PFSK-1 (cell line): Measurements from ENCODE around the gene WIPF3.

Source experiments
- FOXP2 ChIP-seq: optimal IDR thresholded peaks from 2 replicates; pipeline ENCODE3; 2011; ENCODE audit warnings: borderline replicate concordance, control low read depth, inconsistent platforms; ENCODE audit not compliant: insufficient read depth; ENCODE audit errors: extremely low read length, extremely low read depth
- POLR2AphosphoS5 ChIP-seq: IDR thresholded peaks from 2 replicates; pipeline ENCODE4 v1.6.1; 2012; ENCODE audit warnings: low read depth, mild to moderate bottlenecking, control low read depth, low read length, moderate library complexity
- REST ChIP-seq, 2 experiments: IDR thresholded peaks; 2 replicates each; pipeline versions ENCODE4 v1.6.1 to v1.8.0; 2011 to 2012; ENCODE audit warnings: low read depth in 2 of 2, low read length in 2 of 2, control low read depth in 1 of 2, inconsistent platforms in 1 of 2, mild to moderate bottlenecking in 1 of 2, moderate library complexity in 1 of 2; ENCODE audit not compliant: insufficient read depth in 1 of 2
- SIN3A ChIP-seq: IDR thresholded peaks from 2 replicates; pipeline ENCODE4 v1.6.1; 2012; ENCODE audit warnings: mild to moderate bottlenecking, low read length, moderate library complexity, borderline replicate concordance; ENCODE audit not compliant: insufficient read depth
- TAF1 ChIP-seq: IDR thresholded peaks from 2 replicates; pipeline ENCODE4 v1.6.1; 2012; ENCODE audit warnings: low read length, control low read depth, borderline replicate concordance; ENCODE audit not compliant: insufficient read depth

Gene WIPF3

DNA sequence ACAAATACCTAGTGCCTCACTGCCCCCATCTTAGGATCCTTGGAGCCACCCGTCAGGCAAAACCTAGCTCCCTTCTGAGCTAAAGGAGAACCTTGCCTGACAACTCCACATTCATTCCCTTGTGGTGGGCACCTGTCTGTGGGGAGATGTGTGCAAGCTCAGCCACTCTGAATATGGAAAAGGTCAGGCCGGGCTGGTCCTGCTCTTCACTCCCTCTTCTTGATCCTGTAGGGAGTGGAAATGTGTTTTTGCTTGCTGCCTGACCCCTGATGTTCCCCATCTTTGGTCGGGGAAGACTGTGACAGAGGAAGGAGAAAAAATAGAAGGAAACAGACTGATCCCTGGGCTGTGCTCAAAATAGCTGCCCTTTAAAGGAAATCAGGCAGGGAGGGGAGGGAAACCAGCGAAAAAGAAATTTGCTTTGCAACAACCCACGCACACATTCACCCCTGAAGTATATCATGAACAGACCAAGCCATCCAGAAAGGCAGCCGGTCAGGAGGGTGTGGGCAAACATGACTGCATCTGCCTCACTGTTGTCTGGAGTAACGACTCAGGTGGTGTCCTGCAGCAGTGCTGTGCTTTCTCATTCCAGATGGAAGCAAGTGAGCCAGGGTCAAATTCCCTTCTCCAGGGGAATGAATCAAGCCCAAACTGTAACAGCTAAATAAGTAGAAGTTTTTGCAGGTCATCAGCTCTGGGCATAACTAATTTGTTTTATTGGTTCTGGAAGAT, 109.3 kb downstream of the WIPF3 start:
- TF ChIP-seq REST (IDR thresholded peaks at IDR 0.05; ENCODE audit: insufficient read depth in 1 of 2, low read depth in 2 of 2, low read length in 2 of 2) = no peak
- no peak for TF ChIP-seq TAF1
- no peak for TF ChIP-seq SIN3A
- TF ChIP-seq FOXP2 = no peak
- TF ChIP-seq POLR2AphosphoS5 = no peak

- no peak for TF ChIP-seq TAF1
- TF ChIP-seq REST (IDR thresholded peaks at IDR 0.05; ENCODE audit: insufficient read depth in 1 of 2, low read depth in 2 of 2, low read length in 2 of 2) = no peak
- no peak for TF ChIP-seq FOXP2
- TF ChIP-seq SIN3A = no peak
- TF ChIP-seq POLR2AphosphoS5 = no peak
These were observed 111.3 kb downstream of the WIPF3 start for GRCh38 chr7:29917641-29918040.

- no peak for TF ChIP-seq TAF1
- TF ChIP-seq FOXP2 = no peak
- TF ChIP-seq POLR2AphosphoS5 = no peak
- TF ChIP-seq SIN3A = no peak
- TF ChIP-seq REST (IDR thresholded peaks at IDR 0.05; ENCODE audit: insufficient read depth in 1 of 2, low read depth in 2 of 2, low read length in 2 of 2) = no peak
These were observed 112.5 kb downstream of the WIPF3 start for GRCh38 chr7:29918850-29919249.

GRCh38 chr7:29919790-29920189, 113.5 kb downstream of the WIPF3 start:
- no peak for TF ChIP-seq FOXP2
- no peak for TF ChIP-seq SIN3A
- TF ChIP-seq REST (IDR thresholded peaks at IDR 0.05; ENCODE audit: insufficient read depth in 1 of 2, low read depth in 2 of 2, low read length in 2 of 2) = no peak
- no peak for TF ChIP-seq TAF1
- no peak for TF ChIP-seq POLR2AphosphoS5

DNA sequence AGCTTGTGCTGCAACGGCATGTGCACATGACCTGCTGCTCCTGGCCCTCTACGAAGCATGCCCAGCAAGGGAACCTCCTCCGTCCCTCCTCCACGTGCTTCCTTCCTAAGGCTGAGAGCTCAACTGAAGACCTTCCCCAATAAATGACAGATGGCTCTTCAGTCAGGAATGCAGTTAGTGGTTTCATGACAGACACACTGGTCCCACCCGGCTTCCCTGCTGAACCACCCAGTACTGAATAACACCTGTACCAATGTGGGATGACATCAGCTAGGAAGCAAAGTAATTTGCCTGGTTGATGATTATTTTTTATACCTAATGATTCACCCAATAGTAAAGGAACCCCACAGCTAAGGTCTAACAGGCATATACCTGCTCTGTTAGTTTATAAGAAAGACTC, 114.2 kb downstream of the WIPF3 start:
- no peak for TF ChIP-seq SIN3A
